ENCODE measurements around the gene RPS25. TPM values are rescaled to one million over a fixed set of nuclear protein-coding genes. Genes with fewer than 3 reads are reported as not detected.
A peak's percentile ranks its signal among the peaks of the same experiment; 100 is the strongest.
"Not testable (repeated sequence)": the region's sequence is repeated elsewhere in the genome, so short reads cannot be mapped to it uniquely, and the experiment has no call there.

The RPS25 gene
- total RNA-seq, 2 experiments from 2014 or later = 1,395 to 1,648 TPM

DNA sequence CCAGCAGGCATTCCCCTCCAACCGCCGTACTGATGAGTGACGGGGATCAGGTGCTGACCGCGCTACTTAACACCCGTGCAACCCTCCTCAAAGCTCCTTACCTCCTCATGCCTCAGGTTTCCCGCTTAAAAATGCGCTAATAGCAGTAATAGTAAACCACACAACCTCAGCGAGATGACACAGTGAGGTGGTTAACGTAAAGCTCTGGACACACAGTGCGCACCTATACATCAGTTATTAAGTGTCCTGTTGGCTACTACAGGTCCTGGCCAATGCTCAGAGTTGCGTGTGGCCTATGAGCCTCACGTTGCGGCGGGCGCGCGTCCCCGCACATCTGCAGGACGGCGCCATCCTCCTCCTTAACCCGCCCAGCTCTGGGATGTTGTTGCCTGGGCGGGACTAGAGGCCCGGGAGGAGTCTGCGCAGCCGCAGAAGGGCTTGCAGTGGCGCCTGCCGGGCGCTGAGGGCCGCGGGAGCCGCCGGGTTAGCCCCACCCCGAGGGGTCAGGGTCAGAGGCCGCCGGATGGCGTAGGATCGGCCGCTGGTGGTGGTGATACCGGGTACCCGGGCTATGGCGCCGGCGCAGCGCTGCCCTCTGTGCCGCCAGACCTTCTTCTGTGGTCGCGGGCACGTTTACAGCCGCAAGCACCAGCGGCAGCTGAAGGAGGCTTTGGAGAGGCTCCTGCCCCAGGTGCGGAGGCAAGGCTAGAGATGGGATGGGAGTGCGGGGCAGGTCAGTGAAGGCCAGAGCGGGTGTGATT is 20.3 kb downstream of the RPS25 start, which contains the start of gene CENATAC:
Gene CENATAC, plus strand, starts transcription at position 512 of the 761 bp plus-strand sequence. Its CDS starts 60 bp downstream, at position 572.
- DNase-seq (ENCODE audit: low spot score) = peak; percentile 96
- no peaks in the 10 kb centered on the region for H4K20me1 ChIP-seq (ENCODE audit: insufficient read depth, low read length)
- H3K27ac ChIP-seq (ENCODE audit: low read depth, low read length, poor library complexity, severe bottlenecking) = peak within 1 kb of the TSS; percentile 50
- no TSS peak for BruUV-seq (replicated peaks)
- H2AFZ ChIP-seq (ENCODE audit: low read length) = peak within 1 kb of the TSS; percentile 48
- intact Hi-C loops (cut with micrococcal nuclease; ENCODE audit: unreplicated experiment) = loop anchor here (1.0 kb wide), 1 partner anchor 20 kb away; the partner anchor contains the start of genes RPS25 and TRAPPC4
- ChIA-PET POLR2A (interaction anchor here (0.6 to 1.7 kb wide), 11 partner anchors 18 to 779 kb away, joined by 3 to 12 read pairs (median 3); partner anchors contain the start of genes HYOU1, RPS25, TRAPPC4 and VPS11), CTCF (ENCODE audit: unreplicated experiment) (interaction anchor here (0.6 to 0.8 kb wide), 4 partner anchors 13 to 104 kb away, joined by 3 to 4 read pairs (median 3); no protein-coding TSS in a partner anchor)
- peaks cover 19% of the 10 kb centered on the region for H3K4me1 ChIP-seq (ENCODE audit: insufficient read depth, low read length, poor library complexity, severe bottlenecking)
- TF ChIP-seq EZH2phosphoT487 (IDR thresholded peaks at IDR 0.05; ENCODE audit: borderline replicate concordance, low read depth, low read length) = no peak
- TF ChIP-seq, protein P1, sequence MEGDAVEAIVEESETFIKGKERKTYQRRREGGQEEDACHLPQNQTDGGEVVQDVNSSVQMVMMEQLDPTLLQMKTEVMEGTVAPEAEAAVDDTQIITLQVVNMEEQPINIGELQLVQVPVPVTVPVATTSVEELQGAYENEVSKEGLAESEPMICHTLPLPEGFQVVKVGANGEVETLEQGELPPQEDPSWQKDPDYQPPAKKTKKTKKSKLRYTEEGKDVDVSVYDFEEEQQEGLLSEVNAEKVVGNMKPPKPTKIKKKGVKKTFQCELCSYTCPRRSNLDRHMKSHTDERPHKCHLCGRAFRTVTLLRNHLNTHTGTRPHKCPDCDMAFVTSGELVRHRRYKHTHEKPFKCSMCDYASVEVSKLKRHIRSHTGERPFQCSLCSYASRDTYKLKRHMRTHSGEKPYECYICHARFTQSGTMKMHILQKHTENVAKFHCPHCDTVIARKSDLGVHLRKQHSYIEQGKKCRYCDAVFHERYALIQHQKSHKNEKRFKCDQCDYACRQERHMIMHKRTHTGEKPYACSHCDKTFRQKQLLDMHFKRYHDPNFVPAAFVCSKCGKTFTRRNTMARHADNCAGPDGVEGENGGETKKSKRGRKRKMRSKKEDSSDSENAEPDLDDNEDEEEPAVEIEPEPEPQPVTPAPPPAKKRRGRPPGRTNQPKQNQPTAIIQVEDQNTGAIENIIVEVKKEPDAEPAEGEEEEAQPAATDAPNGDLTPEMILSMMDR (conservative IDR thresholded peaks at IDR 0.05; ENCODE audit: low read length) = 0 out of 2 replicates have a peak, but pooled peaks have one; percentile 25
- H3K9me3 ChIP-seq (ENCODE audit: low read length) = no peaks in the 10 kb centered on the region
- H3K9me2 ChIP-seq (ENCODE audit: insufficient read depth, low read length) = no peaks in the 10 kb centered on the region
- peaks cover 44% of the 10 kb centered on the region for H3K36me3 ChIP-seq (ENCODE audit: insufficient read depth, low read length)
- peaks cover 33% of the 10 kb centered on the region; the same call in 1 of the 2 replicates for H3K79me2 ChIP-seq (ENCODE audit: insufficient read depth, low read depth, low read length)
- H3K4me3 ChIP-seq (ENCODE audit: low read depth, low read length, poor library complexity, severe bottlenecking) = peak within 1 kb of the TSS; percentile 88
- peak within 1 kb of the TSS; percentile 90 for H3K4me2 ChIP-seq (ENCODE audit: low read length)

DNA sequence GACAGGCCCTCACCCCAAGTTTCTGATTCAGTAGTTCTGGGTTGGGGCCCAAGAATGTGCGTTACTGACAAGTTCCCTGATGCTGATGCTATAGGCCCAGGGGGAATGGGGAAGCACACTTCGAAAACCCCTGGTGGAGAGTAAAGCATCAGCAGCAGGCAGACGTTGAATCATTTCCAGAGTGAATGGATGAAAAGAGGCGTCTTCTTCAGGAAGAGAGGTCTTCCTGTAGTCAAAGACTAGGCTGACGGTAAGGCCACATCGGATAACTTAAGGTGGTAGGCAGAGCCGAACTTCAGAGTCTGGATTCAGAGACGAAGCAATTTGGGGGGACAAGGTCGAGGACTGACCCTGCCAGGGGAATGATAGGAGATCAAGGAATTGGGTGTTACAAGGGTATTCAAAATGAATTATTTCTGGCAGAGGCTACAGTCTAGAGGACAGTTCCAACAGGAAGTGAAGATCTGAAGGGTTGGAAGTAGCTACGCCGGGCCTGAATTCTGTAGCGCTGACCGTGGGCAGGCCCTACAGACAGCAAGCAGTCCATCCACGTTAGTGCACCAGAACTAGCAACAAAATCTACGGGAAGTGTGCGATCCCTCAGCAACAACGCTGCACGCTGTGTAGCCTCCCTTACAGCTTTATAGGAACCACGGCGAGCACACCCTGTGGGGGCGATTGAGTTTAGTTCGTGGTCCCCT is 21.1 kb downstream of the RPS25 start:
- Histone ChIP-seq H3K27ac (ENCODE audit: low read depth, low read length, poor library complexity, severe bottlenecking) (peak overlapping the region; percentile 50), H3K4me3 (ENCODE audit: low read depth, low read length, poor library complexity, severe bottlenecking) (peak overlapping the region; percentile 88), H3K36me3 (ENCODE audit: insufficient read depth, low read length) (peaks cover 37% of the 10 kb centered on the region), H2AFZ (ENCODE audit: low read length) (peak overlapping the region; percentile 48), H3K9me3 (ENCODE audit: low read length) (no peaks in the 10 kb centered on the region), H4K20me1 (ENCODE audit: insufficient read depth, low read length) (no peaks in the 10 kb centered on the region), H3K4me1 (ENCODE audit: insufficient read depth, low read length, poor library complexity, severe bottlenecking) (peaks cover 19% of the 10 kb centered on the region), H3K9me2 (ENCODE audit: insufficient read depth, low read length) (no peaks in the 10 kb centered on the region), H3K4me2 (ENCODE audit: low read length) (peak overlapping the region; percentile 90), H3K79me2 (ENCODE audit: insufficient read depth, low read depth, low read length) (peaks cover 33% of the 10 kb centered on the region; the same call in 1 of the 2 replicates)
- ChIA-PET POLR2A (interaction anchor here (0.6 to 1.7 kb wide), 11 partner anchors 18 to 779 kb away, joined by 3 to 12 read pairs (median 3); partner anchors contain the start of genes HYOU1, RPS25, TRAPPC4 and VPS11), CTCF (ENCODE audit: unreplicated experiment) (interaction anchor here (0.6 to 0.8 kb wide), 4 partner anchors 12 to 105 kb away, joined by 3 to 4 read pairs (median 3); no protein-coding TSS in a partner anchor)
- TSS peak; percentile 81 for BruUV-seq (replicated peaks)
- no peak for TF ChIP-seq EZH2phosphoT487 (IDR thresholded peaks at IDR 0.05; ENCODE audit: borderline replicate concordance, low read depth, low read length)
- TF ChIP-seq, protein P1 (conservative IDR thresholded peaks at IDR 0.05; ENCODE audit: low read length) = peak; percentile 65
- DNase-seq (ENCODE audit: low spot score) = peak; percentile 69
- intact Hi-C loops (cut with micrococcal nuclease; ENCODE audit: unreplicated experiment) = no loop called here

DNA sequence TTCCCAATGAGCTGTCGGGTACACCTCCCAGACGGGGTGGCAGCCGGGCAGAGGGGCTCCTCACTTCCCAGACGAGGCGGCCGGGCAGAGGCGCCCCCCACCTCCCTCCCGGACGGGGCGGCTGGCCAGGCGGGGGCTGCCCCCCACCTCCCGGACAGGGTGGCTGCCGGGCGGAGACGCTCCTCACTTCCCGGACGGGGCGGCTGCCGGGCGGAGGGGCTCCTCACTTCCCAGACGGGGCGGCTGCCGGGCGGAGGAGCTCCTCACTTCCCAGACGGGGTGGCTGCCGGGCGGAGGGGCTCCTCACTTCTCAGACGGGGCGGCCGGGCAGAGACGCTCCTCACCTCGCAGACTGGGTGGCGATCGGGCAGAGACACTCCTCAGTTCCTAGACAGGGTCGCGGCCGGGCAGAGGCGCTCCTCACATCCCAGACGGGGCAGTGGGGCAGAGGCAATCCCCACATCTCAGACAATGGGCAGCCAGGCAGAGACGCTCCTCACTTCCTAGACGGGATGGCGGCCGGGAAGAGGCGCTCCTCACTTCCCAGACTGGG is 26.6 kb downstream of the RPS25 start:
- H3K9me2 ChIP-seq (ENCODE audit: insufficient read depth, low read length); H3K27ac ChIP-seq (ENCODE audit: low read depth, low read length, poor library complexity, severe bottlenecking); BruUV-seq (replicated peaks); H3K79me2 ChIP-seq (ENCODE audit: insufficient read depth, low read depth, low read length); CTCF ChIA-PET (ENCODE audit: unreplicated experiment); H2AFZ ChIP-seq (ENCODE audit: low read length); POLR2A ChIA-PET; H4K20me1 ChIP-seq (ENCODE audit: insufficient read depth, low read length); H3K4me3 ChIP-seq (ENCODE audit: low read depth, low read length, poor library complexity, severe bottlenecking); DNase-seq (ENCODE audit: low spot score); H3K4me1 ChIP-seq (ENCODE audit: insufficient read depth, low read length, poor library complexity, severe bottlenecking); H3K4me2 ChIP-seq (ENCODE audit: low read length); H3K9me3 ChIP-seq (ENCODE audit: low read length); intact Hi-C loops (cut with micrococcal nuclease; ENCODE audit: unreplicated experiment); H3K36me3 ChIP-seq (ENCODE audit: insufficient read depth, low read length): not testable (repeated sequence)

Data from OCI-LY7 (cell line).